Spleen (tissue), 11 donors: Measurements from ENCODE around the gene SORBS2. TPM values are rescaled to one million over a fixed set of nuclear protein-coding genes. Genes with fewer than 3 reads are reported as not detected.

Experiments
- DNase-seq: peaks from one replicate; pipeline ENCODE4 v3.0.0-alpha.2; 2020
- H3K27ac ChIP-seq, 8 donors: fragments of 200-600 bp; sonication (generic) in 7 of 8; 1 replicate in 4 of 8; 2 replicates in 4 of 8; pipeline versions ENCODE4 v1.5.0 to v1.8.0; 2016 to 2021; ENCODE audit warnings: inconsistent platforms in 4 of 8, mild to moderate bottlenecking in 4 of 8, moderate library complexity in 1 of 8
- H3K27me3 ChIP-seq, 7 donors: fragments of 200-600 bp; sonication (generic) in 6 of 7; replicated peaks in 1 of 7; 1 replicate in 4 of 7; 2 replicates in 3 of 7; pipeline versions ENCODE4 v1.5.0 to v1.8.0; 2016 to 2021; ENCODE audit warnings: inconsistent platforms in 3 of 7, mild to moderate bottlenecking in 1 of 7
- H3K36me3 ChIP-seq, 6 donors: fragments of 200-600 bp; sonication (generic) in 5 of 6; 1 replicate in 4 of 6; 2 replicates in 2 of 6; pipeline versions ENCODE4 v1.5.0 to v1.8.0; 2016 to 2021; ENCODE audit warnings: inconsistent platforms in 2 of 6
- H3K4me1 ChIP-seq, 6 donors: fragments of 200-600 bp; sonication (generic) in 5 of 6; 1 replicate in 3 of 6; 2 replicates in 3 of 6; pipeline versions ENCODE4 v1.5.0 to v1.8.0; 2016 to 2021; ENCODE audit warnings: inconsistent platforms in 3 of 6
- H3K4me3 ChIP-seq, 8 donors: fragments of 200-600 bp; sonication (generic) in 7 of 8; 1 replicate in 4 of 8; 2 replicates in 4 of 8; pipeline versions ENCODE4 v1.5.0 to v1.8.0; 2016 to 2021; ENCODE audit warnings: inconsistent platforms in 4 of 8, mild to moderate bottlenecking in 4 of 8, moderate library complexity in 2 of 8
- H3K9me3 ChIP-seq, 8 donors: fragments of 200-600 bp; sonication (generic) in 7 of 8; 1 replicate in 4 of 8; 2 replicates in 4 of 8; pipeline versions ENCODE4 v1.5.0 to v1.8.0; 2016 to 2021; ENCODE audit warnings: inconsistent platforms in 4 of 8
- CTCF ChIP-seq, 11 experiments: fragments of 200-600 bp in 7 of 11; fragments of 450-650 bp in 4 of 11; sonication (generic) in 4 of 11; IDR thresholded peaks in 8 of 11; conservative IDR thresholded peaks in 3 of 11; 1 replicate in 7 of 11; 2 replicates in 4 of 11; pipeline versions ENCODE4 v1.4.0 to v1.8.0; 2016 to 2021; ENCODE audit warnings: antibody characterized with exemption in 11 of 11, inconsistent platforms in 4 of 11, mild to moderate bottlenecking in 1 of 11
- POLR2A ChIP-seq, 3 donors: fragments of 450-650 bp; IDR thresholded peaks; one replicate each; pipeline ENCODE4 v1.5.1; 2017; ENCODE audit warnings: antibody characterized with exemption in 3 of 3, mild to moderate bottlenecking in 1 of 3
- POLR2AphosphoS5 ChIP-seq, 3 donors: sonication (generic); formaldehyde crosslinking; IDR thresholded peaks; one replicate each; pipeline ENCODE4 v1.5.1; 2017; ENCODE audit warnings: antibody characterized with exemption in 3 of 3
- WGBS, 5 donors: extraction: QIAGEN DNeasy Blood & Tissue Kit in 3 of 5; methylation state at CpG; one replicate each; pipeline versions ENCODE4 v1.1.5 to v1.1.7; 2013 to 2018; 5-methylcytosine and 5-hydroxymethylcytosine counted together
- intact Hi-C: fragments of 100-400 bp; cut with DNase I; formaldehyde crosslinking; loops from one replicate; pipeline ENCODE4 v1.15.0; 2023; ENCODE audit warnings: low total_unique reads
- polyA plus RNA-seq, 3 donors: library from polyadenylated mRNA; stranded (reverse); fragments of 200-250 nt; gene quantifications; one replicate each; pipeline ENCODE4 v1.2.1, GENCODE V29; 2013
- total RNA-seq, 7 donors: library from RNA; depleted of rRNA in 3 of 7; stranded (reverse); fragments of >200 nt in 3 of 7; fragmentation: NEBNext Ultra II Directional in 4 of 7; extraction: Animal tissue kit (Norgen Biotek cat#: 25700) in 4 of 7; gene quantifications; one replicate each; pipeline versions ENCODE4 v1.1.0 to v1.2.1, GENCODE V29; 2016 to 2021
- donor health status: healthy with polysubstance abuse.
- donor health status: DM: no; HTN: no; CAD: no; lungs with moderate emphysema.
- donor health status: DM: no; HTN: no; CAD: no.
- donor health status: Bipolar disorder and iron deficiency.
- donor health status: healthy.
- donor health status: DM: no; HTN: no; CAD: no.
- donor health status: DM: yes; HTN: yes; CAD: no.

SORBS2 gene
- total and polyA plus RNA-seq, 10 donors: 5.9 to 128 (median 84.8) TPM

- Histone ChIP-seq H3K36me3 (no peaks in the 10 kb centered on the region), H3K4me1 (peaks cover 0 to 4% (median 0%) of the 10 kb centered on the region in 6 donors), H3K4me3 (peak overlapping the region in 1 of 8 donors; percentile 19), H3K9me3 (no peaks in the 10 kb centered on the region), H3K27me3 (no peaks in the 10 kb centered on the region), H3K27ac (peak overlapping the region; percentile 9 to 72 (median 56))
- no peak for TF ChIP-seq CTCF (IDR thresholded peaks at IDR 0.05 in 8 of 11, conservative IDR thresholded peaks at IDR 0.05 in 3 of 11)
- intact Hi-C loops: no loop called here
- 66 to 75% (median 72%) methylated on average over 9 of the region's 9 CpGs for WGBS, 5 donors
- DNase-seq: no peak
Measured at GRCh38 chr4:185761352-185762235, 50.4 kb downstream of the SORBS2 start.

- intact Hi-C loops: no loop called here
- WGBS, 5 donors: 61 to 91% (median 80%) methylated on average over 2 of the region's 2 CpGs
- Histone ChIP-seq H3K4me1 (peaks cover 0 to 4% (median 0%) of the 10 kb centered on the region in 6 donors), H3K9me3 (no peaks in the 10 kb centered on the region), H3K36me3 (no peaks in the 10 kb centered on the region), H3K27me3 (no peaks in the 10 kb centered on the region), H3K4me3 (no peak overlapping the region), H3K27ac (no peak overlapping the region)
- no peak for DNase-seq
- no peak for TF ChIP-seq CTCF (IDR thresholded peaks at IDR 0.05 in 8 of 11, conservative IDR thresholded peaks at IDR 0.05 in 3 of 11)
- no peak for TF ChIP-seq POLR2AphosphoS5 (IDR thresholded peaks at IDR 0.05)
- no peak for TF ChIP-seq POLR2A (IDR thresholded peaks at IDR 0.05)
Measured at GRCh38 chr4:185758807-185759206, 53.2 kb downstream of the SORBS2 start.

- H3K27me3 ChIP-seq: no peaks in the 10 kb centered on the region
- H3K9me3 ChIP-seq: no peaks in the 10 kb centered on the region
- no peak for DNase-seq
- intact Hi-C loops: no loop called here
- H3K4me1 ChIP-seq: no peaks in the 10 kb centered on the region
- no peak for TF ChIP-seq POLR2AphosphoS5 (IDR thresholded peaks at IDR 0.05)
- no peak for TF ChIP-seq POLR2A (IDR thresholded peaks at IDR 0.05)
- no peak for TF ChIP-seq CTCF (IDR thresholded peaks at IDR 0.05 in 8 of 11, conservative IDR thresholded peaks at IDR 0.05 in 3 of 11)
- no peaks in the 10 kb centered on the region for H3K36me3 ChIP-seq
- no peak overlapping the region for H3K27ac ChIP-seq
- no peak overlapping the region for H3K4me3 ChIP-seq
Measured at GRCh38 chr4:185755451-185755850, 56.5 kb downstream of the SORBS2 start.

GRCh38 chr4:185754961-185755360 is 57.0 kb downstream of the SORBS2 start:
- no peaks in the 10 kb centered on the region for H3K4me1 ChIP-seq
- H3K4me3 ChIP-seq: no peak overlapping the region
- H3K27ac ChIP-seq: no peak overlapping the region
- no peak for DNase-seq
- WGBS, 5 donors: 76 to 93% (median 78%) methylated on average over 3 of the region's 3 CpGs
- TF ChIP-seq POLR2A (IDR thresholded peaks at IDR 0.05): no peak
- TF ChIP-seq POLR2AphosphoS5 (IDR thresholded peaks at IDR 0.05): no peak
- TF ChIP-seq CTCF (IDR thresholded peaks at IDR 0.05 in 8 of 11, conservative IDR thresholded peaks at IDR 0.05 in 3 of 11): no peak
- intact Hi-C loops: no loop called here
- no peaks in the 10 kb centered on the region for H3K9me3 ChIP-seq
- H3K27me3 ChIP-seq: no peaks in the 10 kb centered on the region
- H3K36me3 ChIP-seq: no peaks in the 10 kb centered on the region
